NCI-H226 (cell line): ENCODE results near the gene ADPRHL1.
A peak's percentile ranks its signal among the peaks of the same experiment; 100 is the strongest.
"Not testable (repeated sequence)": the region's sequence is repeated elsewhere in the genome, so short reads cannot be mapped to it uniquely, and the experiment has no call there.

Source experiments
- DNase-seq: peaks from one replicate; pipeline ENCODE4 v3.0.0-alpha.2; 2015

The ADPRHL1 gene

DNA sequence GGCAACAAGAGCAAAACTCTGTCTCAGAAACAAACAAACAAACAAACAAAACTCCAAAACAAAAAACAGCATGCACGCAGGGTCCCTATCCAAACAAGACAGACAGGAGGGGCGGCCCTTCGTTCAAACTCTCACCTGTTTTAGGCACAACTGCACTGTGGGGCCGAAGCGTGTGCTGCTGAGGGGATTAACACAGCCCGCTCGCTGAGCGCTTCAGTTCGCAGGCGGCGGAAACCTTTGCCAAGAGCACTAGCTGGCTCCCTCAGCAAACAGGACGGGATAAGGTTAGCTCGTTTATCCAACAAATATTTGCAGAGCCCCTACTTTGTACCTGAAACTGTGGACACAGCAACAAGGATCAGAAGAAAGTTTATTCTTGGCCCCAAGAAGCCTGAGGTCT lies 1.6 kb upstream of the ADPRHL1 start:
- no peak for DNase-seq

DNA sequence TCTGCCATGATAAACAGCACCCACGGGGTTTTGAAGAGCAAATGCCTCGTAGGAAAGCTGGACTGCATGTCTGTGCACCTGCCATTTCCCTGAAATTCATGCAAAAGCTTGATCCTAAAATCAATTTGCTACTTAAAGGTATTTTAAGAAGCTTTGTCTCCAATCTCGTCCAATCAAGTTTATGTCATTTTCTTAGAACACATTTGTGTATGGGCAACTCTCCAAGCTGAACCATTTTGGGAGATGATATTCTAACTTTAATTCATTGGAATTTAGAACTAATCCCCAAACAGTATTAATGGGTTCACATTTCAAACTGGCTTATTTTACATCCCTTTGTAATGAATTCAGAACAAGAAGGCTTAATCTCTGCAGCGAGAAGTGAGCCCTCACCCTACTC lies 822 bp downstream of the ADPRHL1 start:
- DNase-seq: no peak

DNA sequence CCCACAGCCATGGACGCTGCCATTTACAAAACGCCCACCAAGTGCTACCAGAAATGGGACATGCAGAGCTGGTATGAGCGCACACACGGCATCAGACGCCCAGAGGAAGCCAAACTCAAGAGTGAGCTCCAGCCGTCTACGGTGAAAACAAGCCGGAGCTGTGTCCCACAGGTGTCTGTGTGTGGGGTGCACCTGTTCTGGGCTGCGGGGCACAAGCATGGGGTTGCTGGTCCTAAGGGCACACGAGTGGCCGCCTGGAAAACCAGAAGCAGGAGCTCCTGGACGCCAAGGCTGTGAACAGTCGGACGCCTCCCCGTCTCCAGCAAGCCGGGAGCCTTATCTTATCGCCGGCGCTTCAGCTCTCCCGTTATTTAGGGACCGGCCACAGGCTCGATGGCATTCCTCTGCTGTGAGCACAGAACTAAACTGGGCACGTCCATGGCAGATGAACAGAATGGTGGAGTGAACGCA lies 1.3 kb downstream of the ADPRHL1 start:
- DNase-seq: no peak

DNA sequence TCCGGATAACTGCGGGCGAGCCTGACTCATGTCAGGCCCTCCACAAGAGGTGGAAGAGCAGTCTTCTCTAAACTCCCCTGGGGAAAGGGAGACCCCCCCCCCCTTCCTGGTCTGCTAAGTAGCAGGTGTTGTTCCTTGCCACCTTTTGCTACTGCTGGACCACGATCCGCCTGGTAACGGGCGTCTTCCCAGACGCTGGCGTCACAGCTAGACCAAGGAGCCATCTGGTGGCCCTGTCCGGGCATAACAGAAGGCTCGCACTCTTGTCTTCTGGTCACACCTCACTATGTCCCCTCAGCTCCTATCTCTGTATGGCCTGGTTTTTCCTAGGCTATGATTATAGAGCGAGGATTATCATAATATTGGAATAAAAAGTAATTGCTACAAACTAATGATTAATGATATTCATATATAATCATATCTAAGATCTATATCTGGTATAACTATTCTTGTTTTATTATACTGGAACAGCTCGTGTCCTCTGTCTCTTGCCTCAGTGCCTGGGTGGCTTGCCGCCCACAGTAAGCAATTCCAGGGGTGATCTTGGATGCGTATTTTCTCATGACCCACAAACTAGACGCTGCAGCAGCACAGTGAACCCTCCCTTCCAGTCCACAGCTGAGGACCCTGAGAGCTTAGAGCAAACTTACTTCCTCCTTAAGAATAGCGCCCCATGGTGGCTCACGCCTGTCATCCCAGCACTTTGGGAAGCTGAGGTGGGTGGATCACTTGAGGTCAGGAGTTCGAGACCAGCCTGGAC lies 2.2 kb downstream of the ADPRHL1 start:
- not testable (repeated sequence) for DNase-seq

DNA sequence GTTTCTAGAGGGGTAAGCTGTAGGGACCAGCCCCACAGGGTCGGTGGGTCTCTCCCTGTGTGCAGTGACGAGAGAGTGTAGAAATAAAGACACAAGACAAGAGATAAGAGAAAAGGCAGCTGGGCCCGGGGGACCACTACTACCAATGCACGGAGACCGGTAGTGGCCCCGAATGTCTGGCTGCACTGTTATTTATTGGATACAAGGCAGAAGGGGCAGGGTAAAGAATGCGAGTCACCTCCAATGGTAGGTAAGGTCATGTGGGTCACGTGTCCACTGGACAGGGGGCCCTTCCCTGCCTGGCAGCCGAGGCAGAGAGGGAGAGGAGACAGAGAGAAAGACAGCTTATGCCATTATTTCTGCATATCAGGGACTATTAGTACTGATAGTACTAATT lies 2.9 kb downstream of the ADPRHL1 start:
- not testable (repeated sequence) for DNase-seq

DNA sequence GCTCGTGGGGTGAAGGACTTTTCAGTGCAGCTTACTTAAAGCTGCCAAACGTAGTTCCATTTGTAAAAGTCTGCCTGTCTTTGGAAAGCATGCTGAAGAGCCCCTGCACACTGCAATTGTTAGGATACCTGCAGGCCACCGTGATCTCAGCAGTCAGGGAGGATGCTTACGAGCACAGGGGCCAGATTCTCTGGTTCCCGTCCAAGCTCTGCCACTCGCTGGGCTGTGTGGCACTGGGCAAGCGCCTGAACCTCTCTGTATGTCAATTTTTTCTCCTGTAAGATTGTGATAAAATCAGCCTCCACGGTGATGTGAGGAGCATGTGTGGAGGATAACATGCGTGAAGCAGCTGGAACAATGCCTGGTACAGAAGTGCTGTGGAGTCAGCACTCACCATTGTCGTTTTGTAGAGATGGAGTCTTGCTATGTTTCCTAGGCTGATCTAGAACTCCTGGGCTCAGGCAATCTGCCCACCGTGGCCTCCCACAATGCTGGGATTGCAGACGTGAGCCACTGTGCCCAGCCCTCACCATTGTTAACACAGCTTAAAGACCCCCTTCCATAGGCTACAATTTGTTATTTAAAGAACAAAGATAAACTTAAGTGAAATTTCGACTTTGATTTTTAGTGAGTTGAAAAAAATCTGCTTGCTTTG lies 3.5 kb downstream of the ADPRHL1 start:
- DNase-seq: no peak

DNA sequence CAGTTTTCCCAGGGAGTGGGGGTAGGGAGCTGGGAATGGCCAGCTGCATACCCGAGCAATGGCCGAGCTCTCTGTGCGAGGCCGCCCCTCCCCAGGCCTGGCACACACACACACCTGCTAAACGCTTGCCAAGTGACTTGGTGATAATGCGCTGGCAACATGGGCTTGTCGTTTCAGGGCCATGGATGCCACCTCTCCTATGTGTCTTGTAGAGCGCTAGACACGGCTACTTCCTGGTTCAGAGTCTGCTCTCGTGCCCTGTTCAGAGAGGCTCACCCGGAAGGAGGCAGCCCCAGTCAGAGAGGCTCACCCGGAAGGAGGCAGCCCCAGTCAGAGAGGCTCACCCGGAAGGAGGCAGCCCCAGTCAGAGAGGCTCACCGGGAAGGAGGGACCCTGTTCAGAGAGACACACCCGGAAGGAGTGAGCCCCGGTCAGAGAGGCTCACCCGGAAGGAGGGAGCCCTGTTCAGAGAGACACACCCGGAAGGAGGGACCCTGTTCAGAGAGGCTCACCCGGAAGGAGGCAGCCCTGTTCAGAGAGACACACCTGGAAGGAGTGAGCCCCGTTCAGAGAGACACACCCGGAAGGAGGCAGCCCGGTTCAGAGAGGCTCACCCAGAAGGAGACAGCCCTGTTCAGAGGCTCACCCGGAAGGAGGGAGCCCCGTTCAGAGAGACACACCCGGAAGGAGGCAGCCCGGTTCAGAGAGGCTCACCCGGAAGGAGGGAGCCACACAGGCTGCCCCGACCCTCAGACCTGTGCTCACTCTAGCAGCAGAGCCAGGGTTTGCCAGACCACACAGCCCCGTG lies 4.2 kb downstream of the ADPRHL1 start:
- peak; percentile 99 for DNase-seq

DNA sequence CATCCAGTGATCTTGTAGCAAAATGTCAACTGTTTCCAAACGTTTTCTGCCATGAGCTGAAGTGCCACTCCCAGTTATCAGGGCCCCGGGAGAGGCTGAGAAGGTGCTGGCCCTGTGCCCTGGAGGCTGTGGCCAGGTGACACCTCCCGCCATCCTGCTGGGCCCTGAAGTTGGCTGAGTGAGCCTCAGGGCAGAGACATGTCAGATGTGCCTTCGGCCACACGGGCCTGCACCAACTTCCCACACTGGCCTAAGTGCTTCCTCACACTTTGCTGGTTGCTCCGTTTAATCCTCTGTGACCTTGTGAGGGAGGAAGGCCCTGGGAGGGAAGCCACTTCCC lies 4.8 kb downstream of the ADPRHL1 start:
- no peak for DNase-seq

DNA sequence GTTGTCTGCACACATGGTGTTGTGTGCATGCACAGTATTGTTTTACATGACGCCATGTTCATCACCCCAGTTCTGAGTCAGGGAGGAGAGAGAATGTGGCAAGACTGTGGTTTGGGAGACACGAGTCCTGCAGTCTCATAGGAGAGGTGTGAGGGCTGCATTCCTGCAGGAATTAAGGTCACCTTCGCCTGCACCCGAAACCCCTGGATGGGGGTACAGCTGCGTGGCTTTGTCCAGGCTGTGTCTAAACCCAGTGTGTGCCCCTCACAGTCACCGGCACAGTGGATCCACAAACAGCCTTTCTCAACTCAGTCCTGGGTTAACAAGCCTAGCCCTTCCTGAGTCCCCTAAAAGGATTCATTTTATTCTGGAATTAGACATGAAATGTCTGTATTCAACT lies 5.7 kb downstream of the ADPRHL1 start:
- DNase-seq: no peak

DNA sequence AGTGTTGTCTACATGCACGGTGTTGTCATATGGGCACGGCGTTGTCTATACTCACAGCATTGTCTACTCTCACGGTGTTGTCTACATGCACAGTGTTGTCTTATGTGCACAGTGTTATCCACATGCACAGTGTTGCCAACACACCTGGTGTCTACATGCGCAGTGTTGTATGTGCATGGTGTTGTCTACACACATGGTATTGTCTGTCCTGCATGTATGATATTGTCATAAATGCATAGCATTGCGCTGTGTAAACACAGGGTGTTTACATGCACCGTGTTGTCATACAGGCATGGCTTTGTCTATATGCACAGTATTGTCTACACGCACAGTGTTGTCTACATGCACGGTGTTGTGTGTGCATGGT lies 6.8 kb downstream of the ADPRHL1 start:
- DNase-seq: no peak

DNA sequence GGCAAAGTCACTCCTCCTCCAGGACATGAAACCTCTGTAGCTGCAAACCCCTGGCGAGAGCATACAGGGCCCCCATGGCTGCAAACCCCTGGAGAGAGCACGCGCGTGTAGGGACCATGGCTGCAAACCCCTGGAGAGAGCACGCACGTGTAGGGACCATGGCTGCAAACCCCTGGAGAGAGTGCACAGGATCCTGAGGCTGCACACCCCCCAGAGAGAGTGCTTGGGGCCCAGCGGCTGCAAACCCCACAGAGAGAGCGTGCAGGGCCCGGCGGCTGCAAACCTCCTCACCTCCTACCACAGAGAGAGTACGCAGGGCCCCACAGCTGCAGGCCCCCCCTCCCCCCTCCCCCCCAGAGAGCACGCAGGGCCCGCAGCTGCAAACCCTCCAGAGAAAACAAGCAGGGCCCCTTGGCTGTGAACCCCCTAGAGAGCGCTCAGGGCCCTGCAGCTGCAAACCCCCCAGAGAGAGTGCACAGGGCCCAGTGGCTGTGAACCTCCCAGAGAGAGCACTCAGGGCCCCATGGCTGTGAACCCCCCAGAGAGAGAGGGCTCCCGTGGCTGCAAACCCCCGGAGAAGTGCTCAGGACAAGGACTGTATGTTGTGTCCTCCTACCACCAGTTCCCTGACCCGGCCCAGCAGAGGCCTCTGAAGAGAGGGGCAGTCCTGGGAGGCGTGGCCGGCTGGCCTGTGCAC lies 7.3 kb downstream of the ADPRHL1 start:
- DNase-seq: no peak

DNA sequence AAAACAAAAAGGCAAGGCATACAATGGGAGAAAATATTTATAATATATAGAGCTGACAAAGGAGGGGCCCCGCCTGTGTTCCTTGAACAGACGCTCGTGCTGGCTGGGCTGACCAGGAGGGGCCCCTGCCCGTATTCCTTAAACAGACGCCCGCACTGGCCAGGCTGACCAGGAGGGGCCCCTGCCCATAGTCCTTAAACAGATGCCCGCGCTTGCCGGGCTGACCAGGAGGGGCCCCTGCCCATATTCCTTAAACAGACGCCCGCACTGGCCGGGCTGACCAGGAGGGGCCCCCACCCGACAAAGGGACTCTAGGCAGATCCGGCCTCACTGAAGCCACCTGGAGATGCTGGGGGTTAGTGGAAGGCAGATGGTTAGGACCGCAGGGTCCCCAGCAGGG lies 9.3 kb downstream of the ADPRHL1 start:
- DNase-seq: no peak

DNA sequence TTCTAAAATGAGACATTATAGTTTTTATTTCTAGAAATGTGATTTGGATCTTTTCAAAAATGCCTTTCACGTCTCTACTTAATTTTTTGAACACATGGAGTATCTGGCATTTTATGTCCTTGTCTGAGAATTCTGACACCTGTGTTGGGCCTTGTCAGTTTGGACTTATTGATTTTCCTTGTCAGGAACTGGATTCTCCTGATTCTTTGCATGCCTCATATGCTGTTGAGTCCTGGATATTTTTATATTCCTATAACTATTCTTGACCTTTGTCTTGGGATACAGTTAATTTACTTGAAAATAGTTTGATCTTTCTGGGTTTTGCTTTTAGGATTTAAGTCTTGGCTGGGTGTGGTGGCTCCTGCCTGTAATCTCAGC lies 10.3 kb downstream of the ADPRHL1 start:
- DNase-seq: no peak

DNA sequence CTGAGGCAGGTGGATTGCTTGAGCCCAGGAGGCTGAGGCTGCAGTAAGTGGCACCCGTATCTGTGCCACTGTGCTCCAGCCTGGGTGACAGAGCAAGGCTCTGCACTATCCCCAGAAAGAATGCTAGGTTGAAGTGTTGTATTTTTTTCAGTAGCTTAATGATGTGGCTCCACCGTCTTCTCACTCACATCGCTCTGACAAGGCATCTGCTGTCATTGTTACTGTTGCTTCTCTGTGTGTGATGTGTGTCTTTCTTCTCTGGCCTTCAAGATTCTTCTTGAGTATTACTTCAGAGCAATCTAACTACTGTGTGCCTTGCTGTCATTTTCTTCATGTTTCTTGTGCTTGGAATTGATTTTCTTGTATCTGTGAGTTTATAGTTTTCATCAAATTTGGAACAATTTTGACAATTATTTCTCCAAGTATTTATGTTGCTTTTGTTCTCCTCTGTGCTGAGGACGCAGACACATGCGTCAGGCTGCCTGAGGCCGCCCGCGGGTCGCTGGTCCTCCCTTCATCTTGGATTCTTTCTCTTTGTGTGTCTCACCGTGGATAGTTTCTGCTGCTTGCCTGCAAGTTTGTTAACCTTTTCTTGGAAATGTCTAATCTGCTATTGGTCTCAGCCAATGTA lies 10.8 kb downstream of the ADPRHL1 start:
- DNase-seq: no peak

DNA sequence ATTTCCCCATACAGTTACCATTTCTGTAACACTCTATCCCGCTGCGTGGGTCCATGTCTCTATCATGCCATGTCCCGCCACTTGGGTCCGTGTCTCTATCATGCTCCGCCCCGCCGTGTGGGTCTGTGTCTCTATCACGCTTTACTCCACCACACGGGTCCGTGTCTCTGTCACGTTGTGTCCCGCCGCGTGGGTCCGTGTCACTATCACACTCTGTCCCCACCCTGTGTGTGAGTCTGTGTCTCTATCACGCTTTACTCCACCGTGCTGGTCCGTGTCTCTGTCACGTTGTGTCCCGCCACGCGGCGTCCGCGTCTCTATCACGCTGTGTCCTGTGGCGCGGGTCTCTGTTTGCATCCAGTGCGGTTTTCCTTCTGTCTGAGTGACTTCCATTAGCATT lies 11.6 kb downstream of the ADPRHL1 start:
- DNase-seq: no peak

DNA sequence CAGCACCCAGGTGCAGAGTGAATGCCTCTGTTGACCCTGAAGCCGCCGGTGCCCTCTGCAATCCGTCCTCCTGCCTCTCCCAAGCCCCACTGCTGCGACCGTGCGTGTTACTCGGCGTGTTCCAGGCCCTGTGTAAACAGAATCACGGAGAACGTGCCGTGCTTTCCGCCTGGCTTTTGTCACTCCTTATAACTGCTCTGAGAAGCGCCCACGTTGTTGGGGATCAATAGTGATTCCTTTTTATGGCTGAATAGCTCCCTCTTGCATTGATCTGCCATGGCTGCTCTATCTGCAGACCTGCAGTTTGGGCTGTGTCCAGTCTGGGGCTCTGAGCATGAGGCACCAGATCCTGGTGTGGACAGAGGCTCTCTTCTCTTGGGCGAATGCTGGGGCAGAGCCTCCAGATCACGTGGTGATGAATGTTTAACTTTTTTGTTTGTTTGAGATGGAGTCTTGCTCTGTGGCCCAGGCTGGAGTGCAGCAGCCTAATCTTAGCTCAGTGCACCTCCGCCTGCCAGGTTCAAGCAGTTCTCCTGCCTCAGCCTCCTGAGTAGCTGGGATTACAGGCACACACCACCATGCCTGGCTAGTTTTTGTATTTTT lies 15.8 kb downstream of the ADPRHL1 start:
- no peak for DNase-seq

DNA sequence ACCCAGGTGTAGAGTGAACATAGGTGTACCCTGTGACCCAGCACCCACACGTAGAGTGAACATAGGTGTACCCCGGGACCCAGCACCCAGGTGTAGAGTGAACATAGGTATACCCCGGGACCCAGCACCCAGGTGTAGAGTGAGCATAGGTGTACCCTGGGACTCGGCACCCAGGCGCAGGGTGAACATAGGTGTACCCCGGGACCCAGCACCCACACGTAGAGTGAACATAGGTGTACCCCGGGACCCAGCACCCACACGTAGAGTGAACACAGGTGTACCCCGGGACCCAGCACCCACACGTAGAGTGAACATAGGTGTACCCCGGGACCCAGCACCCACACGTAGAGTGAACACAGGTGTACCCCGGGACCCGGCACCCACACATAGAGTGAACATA lies 16.4 kb downstream of the ADPRHL1 start:
- not testable (repeated sequence) for DNase-seq

DNA sequence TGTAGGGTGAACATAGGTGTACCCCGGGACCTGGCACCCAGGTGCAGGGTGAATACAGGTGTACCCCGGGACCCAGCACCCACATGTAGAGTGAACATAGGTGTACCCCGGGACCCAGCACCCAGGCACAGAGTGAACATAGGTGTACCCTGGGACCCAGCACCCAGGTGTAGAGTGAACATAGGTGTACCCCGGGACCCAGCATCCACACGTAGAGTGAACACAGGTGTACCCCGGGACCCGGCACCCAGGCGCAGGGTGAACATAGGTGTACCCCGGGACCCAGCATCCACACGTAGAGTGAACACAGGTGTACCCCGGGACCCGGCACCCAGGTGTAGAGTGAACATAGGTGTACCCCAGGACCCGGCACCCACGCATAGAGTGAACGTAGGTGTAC lies 17.4 kb downstream of the ADPRHL1 start:
- DNase-seq: not testable (repeated sequence)

DNA sequence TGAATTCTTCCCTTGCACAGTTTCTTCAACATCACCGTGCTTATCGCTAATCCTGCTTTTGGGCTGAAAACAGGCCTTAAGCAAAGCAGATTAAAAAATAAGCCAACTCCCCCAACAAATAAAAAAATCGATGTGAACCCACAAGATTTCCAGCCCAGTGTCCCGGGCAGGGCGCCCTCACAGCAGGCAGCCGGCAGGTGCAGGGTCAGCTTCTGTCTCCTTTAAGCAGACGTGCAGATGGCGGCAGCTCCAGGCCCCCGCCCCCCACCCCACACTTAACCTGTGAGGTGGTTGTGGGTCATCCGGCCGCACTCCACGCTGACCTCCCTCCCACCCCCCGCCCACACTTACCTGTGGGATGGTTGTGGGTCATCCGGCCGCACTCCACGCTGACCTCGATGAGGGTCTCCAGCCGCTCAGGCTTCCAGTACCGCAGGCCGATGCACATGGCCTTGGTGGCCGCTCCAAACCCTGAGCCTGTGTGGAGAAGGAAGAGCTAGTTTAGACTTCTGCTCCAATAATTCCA lies 19.8 kb downstream of the ADPRHL1 start:
- DNase-seq: no peak

DNA sequence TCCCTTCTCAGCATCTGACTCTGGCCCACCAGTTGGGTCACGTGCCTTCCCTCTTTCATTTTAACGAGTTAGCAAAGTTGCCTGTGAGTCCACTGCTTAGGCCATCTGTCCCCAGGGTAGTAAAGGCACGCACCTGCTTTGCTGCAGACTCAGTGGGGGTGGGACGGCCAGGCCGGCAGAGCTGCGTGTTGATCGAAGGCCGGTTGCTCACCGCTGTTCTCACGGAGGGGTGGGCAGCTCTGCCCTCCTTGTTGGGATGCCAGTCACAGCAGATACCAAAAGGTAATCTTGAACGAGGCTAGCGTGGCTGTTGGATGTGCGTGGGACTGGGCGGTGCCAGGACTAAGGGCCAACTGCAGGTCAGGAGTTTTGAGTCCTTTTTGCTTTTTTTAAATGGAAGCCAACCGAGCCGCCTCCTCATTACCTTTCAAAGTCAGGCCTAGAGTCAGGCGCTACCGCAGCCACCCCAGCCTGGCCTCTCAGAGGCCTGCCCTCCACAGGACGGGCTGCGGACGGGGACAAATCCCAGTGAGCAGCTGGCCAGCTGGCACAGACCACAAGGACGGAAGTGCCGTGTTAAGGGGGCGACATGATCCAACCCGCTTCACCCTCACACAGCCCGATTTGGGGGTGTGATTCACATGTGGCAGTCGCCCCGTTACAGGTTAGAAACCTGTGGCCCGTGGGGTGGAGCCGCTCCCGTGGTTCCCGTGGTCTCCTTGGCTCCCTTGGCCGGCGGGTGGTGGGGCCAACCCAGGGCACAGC lies 20.6 kb downstream of the ADPRHL1 start:
- no peak for DNase-seq

DNA sequence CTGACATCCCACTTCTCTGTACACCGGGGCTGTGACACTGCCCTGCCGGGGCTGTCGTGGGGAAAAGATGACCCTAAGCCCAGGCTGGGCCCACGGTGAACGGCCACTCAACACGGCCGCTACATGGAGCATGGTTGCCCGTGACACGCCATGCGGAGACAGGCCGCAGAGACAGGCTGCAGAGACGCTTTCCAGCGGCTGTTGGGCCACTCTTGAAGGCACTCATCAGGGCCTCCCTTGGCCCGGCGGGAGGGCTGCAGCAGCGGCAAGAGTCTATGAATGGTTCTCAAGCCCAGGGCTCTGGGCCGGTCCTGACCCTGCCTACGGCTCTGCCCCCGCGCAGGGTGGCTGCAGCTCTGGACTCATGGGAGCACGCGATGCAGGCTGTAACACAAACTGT lies 22.1 kb downstream of the ADPRHL1 start:
- DNase-seq: no peak
